H1 (cell line): ENCODE measurements around the gene CNNM1. TPM values are rescaled to one million over a fixed set of nuclear protein-coding genes. Genes with fewer than 3 reads are reported as not detected.

ENCODE experiments used
- CTCF ChIA-PET: fragments of 300-600 bp; sonication (Branson Sonifier 250); formaldehyde crosslinking; loops from one replicate; lab custom pipeline; 2021; ENCODE audit not compliant: partially characterized antibody; lab: Charles Lee
- POLR2A ChIA-PET: fragments of 300-600 bp; sonication (Branson Sonifier 250); formaldehyde crosslinking; loops from one replicate; lab custom pipeline; 2021; ENCODE audit warnings: inconsistent platforms; ENCODE audit not compliant: partially characterized antibody; lab: Charles Lee
- DNase-seq, 2 experiments: peaks; one replicate each; pipeline versions ENCODE4 v3.0.0 to v3.0.0-alpha.2; 2010 to 2022; ENCODE audit warnings: low spot score in 2 of 2, low read depth in 1 of 2, mixed read lengths in 1 of 2
- FAIRE-seq: peaks from 2 replicates; lab custom pipeline; 2011; peaks lifted over from hg19 to GRCh38; lab: Jason Lieb, UNC
- H2AFZ ChIP-seq: 2 replicates; pipeline ENCODE4 v1.8.1; 2012; ENCODE audit warnings: low read length, inconsistent platforms
- H2AK5ac ChIP-seq: 2 replicates; pipeline ENCODE4 v1.6.1; 2013; ENCODE audit warnings: low read depth, low read length
- H2BK120ac ChIP-seq: replicated peaks from 2 replicates; pipeline ENCODE3; 2013; ENCODE audit warnings: low read depth, low read length, inconsistent platforms
- H2BK12ac ChIP-seq: 2 replicates; pipeline ENCODE4 v1.6.1; 2013; ENCODE audit warnings: low read depth, low read length
- H2BK15ac ChIP-seq: 2 replicates; pipeline ENCODE4 v1.6.1; 2013; ENCODE audit warnings: low read length
- H2BK20ac ChIP-seq: 2 replicates; pipeline ENCODE4 v1.6.1; 2013; ENCODE audit warnings: low read length
- H2BK5ac ChIP-seq: 2 replicates; pipeline ENCODE4 v1.6.1; 2013; ENCODE audit warnings: low read depth, low read length
- H3K14ac ChIP-seq: 2 replicates; pipeline ENCODE4 v1.6.1; 2013; ENCODE audit warnings: inconsistent platforms; ENCODE audit not compliant: insufficient read length
- H3K18ac ChIP-seq: 2 replicates; pipeline ENCODE4 v1.6.1; 2013; ENCODE audit warnings: low read length; ENCODE audit errors: extremely low read depth
- H3K23ac ChIP-seq: 2 replicates; pipeline ENCODE4 v1.6.1; 2013; ENCODE audit warnings: inconsistent platforms; ENCODE audit not compliant: insufficient read length
- H3K23me2 ChIP-seq: 2 replicates; pipeline ENCODE4 v1.6.1; 2013; ENCODE audit warnings: low read depth, low read length
- H3K27ac ChIP-seq: 2 replicates; pipeline ENCODE4 v1.6.1; 2011; ENCODE audit warnings: low read depth, low read length, inconsistent platforms
- H3K27me3 ChIP-seq, 4 experiments: replicated peaks in 1 of 4; 1 replicate in 1 of 4; 2 replicates in 3 of 4; pipeline versions ENCODE4 v1.6.1 to v1.8.1; 2011 to 2013; ENCODE audit warnings: low read length in 3 of 4, mild to moderate bottlenecking in 3 of 4, inconsistent platforms in 2 of 4, mixed read lengths in 2 of 4, moderate library complexity in 1 of 4; ENCODE audit not compliant: control insufficient read depth in 3 of 4, insufficient read depth in 3 of 4; ENCODE audit errors: extremely low read depth in 1 of 4
- H3K36me3 ChIP-seq, 4 experiments: 2 replicates each; pipeline versions ENCODE4 v1.6.1 to v1.8.1; 2011 to 2013; ENCODE audit warnings: mild to moderate bottlenecking in 4 of 4, low read length in 3 of 4, moderate library complexity in 2 of 4, control low read depth in 1 of 4, inconsistent platforms in 1 of 4; ENCODE audit not compliant: insufficient read depth in 4 of 4, control insufficient read depth in 2 of 4
- H3K4ac ChIP-seq: replicated peaks from 2 replicates; pipeline ENCODE3; 2013; ENCODE audit warnings: low read length, low read depth, mixed read lengths, inconsistent platforms; ENCODE audit not compliant: insufficient read length
- H3K4me1 ChIP-seq, 4 experiments: replicated peaks in 1 of 4; 1 replicate in 1 of 4; 2 replicates in 3 of 4; pipeline versions ENCODE4 v1.6.1 to v1.8.1; 2011 to 2013; ENCODE audit warnings: low read length in 3 of 4, inconsistent platforms in 2 of 4, mixed read lengths in 1 of 4; ENCODE audit not compliant: insufficient read depth in 4 of 4, control insufficient read depth in 3 of 4
- H3K4me2 ChIP-seq, 2 experiments: 2 replicates each; pipeline versions ENCODE4 v1.6.1 to v1.8.1; 2011 to 2013; ENCODE audit warnings: low read depth in 2 of 2, low read length in 2 of 2, control low read depth in 1 of 2, inconsistent platforms in 1 of 2, mild to moderate bottlenecking in 1 of 2; ENCODE audit not compliant: insufficient read depth in 1 of 2
- H3K4me3 ChIP-seq, 4 experiments: fragments of 200-600, 300-600 bp in 1 of 4; sonication (generic), shearing (Covaris generic), sonication (Bioruptor Twin) in 1 of 4; 2 replicates each; pipeline versions ENCODE4 v1.5.1 to v1.8.1; 2011 to 2016; ENCODE audit warnings: low read length in 4 of 4, low read depth in 3 of 4, control low read depth in 2 of 4, inconsistent platforms in 2 of 4, mild to moderate bottlenecking in 2 of 4, mixed read lengths in 1 of 4, moderate library complexity in 1 of 4; ENCODE audit not compliant: insufficient read depth in 2 of 4; ENCODE audit errors: extremely low read depth in 1 of 4
- H3K56ac ChIP-seq: replicated peaks from 2 replicates; pipeline ENCODE3; 2013; ENCODE audit warnings: low read depth, mild to moderate bottlenecking, mixed read lengths, low read length, inconsistent platforms; ENCODE audit not compliant: insufficient read length
- H3K79me1 ChIP-seq: 2 replicates; pipeline ENCODE4 v1.6.1; 2013; ENCODE audit warnings: low read depth, low read length, control low read depth
- H3K79me2 ChIP-seq, 2 experiments: 2 replicates each; pipeline versions ENCODE4 v1.6.1 to v1.8.1; 2012 to 2013; ENCODE audit warnings: low read length in 2 of 2, mild to moderate bottlenecking in 2 of 2, inconsistent platforms in 1 of 2; ENCODE audit not compliant: insufficient read depth in 2 of 2, control insufficient read depth in 1 of 2
- H3K9ac ChIP-seq, 4 experiments: replicated peaks in 1 of 4; 1 replicate in 1 of 4; 2 replicates in 3 of 4; pipeline versions ENCODE4 v1.6.1 to v1.8.1; 2011 to 2013; ENCODE audit warnings: low read depth in 3 of 4, low read length in 3 of 4, control low read depth in 2 of 4, mild to moderate bottlenecking in 2 of 4, moderate library complexity in 2 of 4, inconsistent platforms in 1 of 4; ENCODE audit errors: extremely low read depth in 1 of 4
- H3K9me3 ChIP-seq, 2 experiments: 2 replicates each; pipeline versions ENCODE4 v1.6.1 to v1.8.1; 2012 to 2013; ENCODE audit warnings: mild to moderate bottlenecking in 2 of 2, moderate library complexity in 2 of 2, control low read depth in 1 of 2, inconsistent platforms in 1 of 2, low read depth in 1 of 2, low read length in 1 of 2, mixed read lengths in 1 of 2; ENCODE audit not compliant: insufficient read depth in 2 of 2
- H4K20me1 ChIP-seq, 2 experiments: replicated peaks in 1 of 2; 2 replicates each; pipeline versions ENCODE3 to v1.8.1; 2011 to 2013; ENCODE audit warnings: inconsistent platforms in 2 of 2, low read length in 2 of 2, mild to moderate bottlenecking in 1 of 2; ENCODE audit not compliant: insufficient read depth in 2 of 2, control insufficient read depth in 1 of 2
- H4K5ac ChIP-seq: 2 replicates; pipeline ENCODE4 v1.6.1; 2013; ENCODE audit warnings: low read length, low read depth, mixed read lengths, inconsistent platforms; ENCODE audit not compliant: insufficient read length
- H4K8ac ChIP-seq: 2 replicates; pipeline ENCODE4 v1.8.0; 2013; ENCODE audit warnings: mild to moderate bottlenecking, moderate library complexity, low read length, inconsistent platforms; ENCODE audit not compliant: insufficient read depth; ENCODE audit errors: extremely low read depth
- H4K91ac ChIP-seq: replicated peaks from 2 replicates; pipeline ENCODE3; 2013; ENCODE audit warnings: low read length, mixed read lengths, inconsistent platforms; ENCODE audit not compliant: insufficient read length
- BRCA1 ChIP-seq: IDR thresholded peaks from 2 replicates; pipeline ENCODE4 v1.6.1; 2012; ENCODE audit warnings: low read depth, low read length, improper control_type of control experiment
- EP300 ChIP-seq, 2 experiments: IDR thresholded peaks; 1 replicate in 1 of 2; 2 replicates in 1 of 2; pipeline ENCODE4 v1.6.1; 2011 to 2012; ENCODE audit warnings: low read depth in 2 of 2, low read length in 2 of 2, mild to moderate bottlenecking in 2 of 2, borderline replicate concordance in 1 of 2, inconsistent platforms in 1 of 2, moderate library complexity in 1 of 2
- KDM5A ChIP-seq: fragments of 200-600 bp; IDR thresholded peaks from 2 replicates; pipeline ENCODE4 v1.7.1; 2012; ENCODE audit warnings: mild to moderate bottlenecking, low read length, inconsistent platforms, mixed read lengths
- SIRT6 ChIP-seq: IDR thresholded peaks from one replicate; pipeline ENCODE4 v1.7.1; 2012; ENCODE audit warnings: low read length, inconsistent platforms
- SP1 ChIP-seq: IDR thresholded peaks from 2 replicates; pipeline ENCODE4 v1.6.1; 2011; ENCODE audit warnings: low read depth, low read length
- WGBS, 2 experiments: shearing (Covaris generic) in 1 of 2; methylation state at CpG; one replicate each; pipeline versions ENCODE4 v1.1.6 to v1.1.7; 2013 to 2015; ENCODE audit warnings: low lambda C conversion rate in 2 of 2, mixed read lengths in 2 of 2, inconsistent platforms in 1 of 2, low coverage in 1 of 2, missing lambda C conversion rate in 1 of 2; ENCODE audit not compliant: insufficient replicate concordance in 2 of 2, insufficient coverage in 1 of 2, insufficient read length in 1 of 2; ENCODE audit errors: extremely low coverage in 1 of 2, missing lambda C conversion rate in 1 of 2; 5-methylcytosine and 5-hydroxymethylcytosine counted together
- polyA plus RNA-seq, 7 experiments: library from polyadenylated mRNA; depleted of rRNA in 3 of 7; stranded (reverse) in 5 of 7; unstranded in 2 of 7; fragments of >200 nt in 5 of 7; fragments of 200-250 nt in 2 of 7; gene quantifications; 1 replicate in 5 of 7; 2 replicates in 1 of 7; 4 replicates in 1 of 7; pipeline versions ENCODE4 v1.2.1 to v1.2.3, GENCODE V29; 2011 to 2013; ENCODE audit warnings: missing spikeins in 2 of 7, mixed read lengths in 2 of 7
- total RNA-seq: library from RNA; stranded (reverse); fragmentation: NEBNext Ultra II Directional; extraction: Animal tissue kit (Norgen Biotek cat#: 25700); gene quantifications from 2 replicates; pipeline ENCODE4 v1.2.1, GENCODE V29; 2021
- TF ChIP-seq, protein P1 (sequence below): IDR thresholded peaks from 2 replicates; pipeline ENCODE4 v1.6.1; 2011; ENCODE audit warnings: low read length, improper control_type of control experiment

Gene CNNM1
- total and polyA plus RNA-seq, 2 of the 8 experiments (the other 6 are each of a cell fraction or from before 2014, with no cell fraction given) = 0.74 to 0.92 TPM

DNA sequence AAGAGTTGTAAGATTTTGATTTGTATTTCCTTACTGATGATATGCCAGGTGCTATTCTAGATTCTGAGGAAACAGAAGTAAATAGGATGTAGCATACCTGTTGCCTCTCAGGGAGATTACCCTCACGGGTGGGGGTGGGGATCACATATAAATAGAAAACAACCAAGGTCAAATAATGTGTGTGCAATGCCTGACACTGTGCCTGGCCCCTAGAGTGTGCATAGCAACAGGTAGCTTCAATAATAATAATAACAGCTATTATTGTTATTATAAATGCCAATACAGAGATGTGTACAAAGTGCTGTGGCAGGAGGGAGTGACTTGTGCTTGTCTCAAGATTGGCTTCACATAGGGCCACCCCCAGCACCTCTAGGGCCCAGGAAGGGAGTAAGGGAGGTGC is 24.0 kb downstream of the CNNM1 start:
- no peak overlapping the region for H4K5ac ChIP-seq
- H3K23me2 ChIP-seq = no peaks in the 10 kb centered on the region
- no peak overlapping the region for H3K4ac ChIP-seq
- POLR2A ChIA-PET = no interaction called here
- H2BK5ac ChIP-seq = no peak overlapping the region
- no peak for DNase-seq
- 58% methylated on average over 1 of the region's 1 CpG; no CpG with 5 or more reads in 1 of the 2 experiments for WGBS, 2 experiments
- no peak overlapping the region for H3K23ac ChIP-seq
- no peak overlapping the region for H2BK12ac ChIP-seq
- peaks cover 0 to 4% (median 0%) of the 10 kb centered on the region in 4 experiments; a peak in 3 of 7 replicates for H3K4me1 ChIP-seq
- H3K27ac ChIP-seq = no peak overlapping the region
- H4K8ac ChIP-seq = no peak overlapping the region
- CTCF ChIA-PET = interaction anchor here (0.6 kb wide), 1 partner anchor 20 kb away, joined by 3 read pairs; no protein-coding TSS in a partner anchor
- no peak overlapping the region for H3K56ac ChIP-seq
- H3K4me2 ChIP-seq = no peak overlapping the region
- no peak overlapping the region for H2AFZ ChIP-seq
- no peaks in the 10 kb centered on the region for H4K20me1 ChIP-seq
- H3K9me3 ChIP-seq = no peaks in the 10 kb centered on the region
- H2BK120ac ChIP-seq = no peak overlapping the region
- no peak overlapping the region for H4K91ac ChIP-seq
- H3K14ac ChIP-seq = no peak overlapping the region
- no peaks in the 10 kb centered on the region for H3K79me2 ChIP-seq
- H3K18ac ChIP-seq = no peak overlapping the region
- no peak overlapping the region for H3K9ac ChIP-seq
- H3K4me3 ChIP-seq = no peak overlapping the region
- H3K27me3 ChIP-seq = peaks cover 0 to 4% (median 0%) of the 10 kb centered on the region in 4 experiments; a peak in 2 of 7 replicates
- H3K36me3 ChIP-seq = no peaks in the 10 kb centered on the region
- no peak for FAIRE-seq
- no peaks in the 10 kb centered on the region for H3K79me1 ChIP-seq
- H2AK5ac ChIP-seq = no peak overlapping the region
- H2BK15ac ChIP-seq = no peak overlapping the region
- no peak overlapping the region for H2BK20ac ChIP-seq
- TF ChIP-seq SIRT6 (no peak), BRCA1 (no peak), SP1 (no peak), EP300 (IDR thresholded peaks at IDR 0.05; ENCODE audit: borderline replicate concordance in 1 of 2, low read depth in 2 of 2, low read length in 2 of 2) (no peak), KDM5A (no peak)
- TF ChIP-seq, protein P1, sequence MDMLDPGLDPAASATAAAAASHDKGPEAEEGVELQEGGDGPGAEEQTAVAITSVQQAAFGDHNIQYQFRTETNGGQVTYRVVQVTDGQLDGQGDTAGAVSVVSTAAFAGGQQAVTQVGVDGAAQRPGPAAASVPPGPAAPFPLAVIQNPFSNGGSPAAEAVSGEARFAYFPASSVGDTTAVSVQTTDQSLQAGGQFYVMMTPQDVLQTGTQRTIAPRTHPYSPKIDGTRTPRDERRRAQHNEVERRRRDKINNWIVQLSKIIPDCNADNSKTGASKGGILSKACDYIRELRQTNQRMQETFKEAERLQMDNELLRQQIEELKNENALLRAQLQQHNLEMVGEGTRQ = no peak
